IMR-90 (cell line): Measurements from ENCODE around the gene LCE1B. TPM values are rescaled to one million over a fixed set of nuclear protein-coding genes. Genes with fewer than 3 reads are reported as not detected.

Experiments used
- ATAC-seq: fragments of 200-7000 bp; cut with Tn5 transposase; 2 replicates; pipeline ENCODE4 v1.9.1; 2020; ENCODE audit warnings: low read depth, mild to moderate bottlenecking, moderate library complexity
- BruUV-seq: library from RNA; stranded (reverse); fragments of 400-500 nt; replicated peaks from 2 replicates; lab custom pipeline; 2021; lab: Mats Ljungman, UMichigan
- CTCF ChIA-PET: fragments of 300-600 bp; formaldehyde crosslinking; extraction: SDS; loops from one replicate; lab custom pipeline; 2021; ENCODE audit warnings: antibody characterized with exemption; lab: Yijun Ruan, JAX
- POLR2A ChIA-PET: fragments of 300-600 bp; sonication (Branson Sonifier 250); formaldehyde crosslinking; loops from one replicate; lab custom pipeline; 2022; ENCODE audit warnings: antibody characterized with exemption; ENCODE audit not compliant: unreplicated experiment; lab: Charles Lee
- DNase-seq: peaks from one replicate; pipeline ENCODE4 v3.0.0; 2013
- H2AFZ ChIP-seq: replicated peaks from 2 replicates; pipeline ENCODE3; 2013; ENCODE audit warnings: low read length, mild to moderate bottlenecking; ENCODE audit not compliant: poor library complexity
- H2AK5ac ChIP-seq: 2 replicates; pipeline ENCODE4 v1.6.1; 2013; ENCODE audit warnings: low read depth, low read length, inconsistent platforms
- H2AK9ac ChIP-seq: replicated peaks from 2 replicates; pipeline ENCODE3; 2013; ENCODE audit warnings: mild to moderate bottlenecking, low read depth, low read length, moderate library complexity; ENCODE audit not compliant: poor library complexity
- H2BK120ac ChIP-seq: 2 replicates; pipeline ENCODE4 v1.6.1; 2013; ENCODE audit warnings: low read depth, low read length, inconsistent platforms
- H2BK15ac ChIP-seq: 3 replicates; pipeline ENCODE4 v1.6.1; 2013; ENCODE audit warnings: low read depth, low read length, inconsistent platforms
- H2BK20ac ChIP-seq: 2 replicates; pipeline ENCODE4 v1.6.1; 2013; ENCODE audit warnings: low read depth, mild to moderate bottlenecking, inconsistent platforms, low read length, moderate library complexity
- H2BK5ac ChIP-seq: 2 replicates; pipeline ENCODE4 v1.6.1; 2013; ENCODE audit warnings: mild to moderate bottlenecking, low read depth, low read length, inconsistent platforms; ENCODE audit not compliant: poor library complexity, severe bottlenecking
- H3K14ac ChIP-seq: replicated peaks from 2 replicates; pipeline ENCODE4 v1.6.1; 2013; ENCODE audit warnings: low read depth, low read length, inconsistent platforms
- H3K18ac ChIP-seq: 2 replicates; pipeline ENCODE4 v1.6.1; 2013; ENCODE audit warnings: low read depth, low read length, control low read depth
- H3K23ac ChIP-seq: 2 replicates; pipeline ENCODE4 v1.6.1; 2013; ENCODE audit warnings: low read depth, low read length, inconsistent platforms
- H3K27ac ChIP-seq: 2 replicates; pipeline ENCODE4 v1.5.1; 2013; ENCODE audit warnings: mild to moderate bottlenecking, control low read depth, low read length; ENCODE audit not compliant: insufficient read depth
- H3K27me3 ChIP-seq: 2 replicates; pipeline ENCODE4 v1.6.1; 2013; ENCODE audit warnings: low read length; ENCODE audit not compliant: control insufficient read depth, insufficient read depth
- H3K36me3 ChIP-seq: 2 replicates; pipeline ENCODE4 v1.6.1; 2013; ENCODE audit warnings: low read length, mixed read lengths; ENCODE audit not compliant: control insufficient read depth, insufficient read depth
- H3K4ac ChIP-seq: 2 replicates; pipeline ENCODE4 v1.6.1; 2013; ENCODE audit warnings: low read depth, low read length, inconsistent platforms
- H3K4me1 ChIP-seq: 2 replicates; pipeline ENCODE4 v1.6.1; 2013; ENCODE audit warnings: low read length, mixed read lengths; ENCODE audit not compliant: control insufficient read depth, insufficient read depth
- H3K4me2 ChIP-seq: 2 replicates; pipeline ENCODE4 v1.6.1; 2013; ENCODE audit warnings: low read depth, mild to moderate bottlenecking, control low read depth, low read length, moderate library complexity
- H3K4me3 ChIP-seq: 2 replicates; pipeline ENCODE4 v1.5.1; 2013; ENCODE audit warnings: low read depth, mild to moderate bottlenecking, control low read depth, low read length, moderate library complexity; ENCODE audit not compliant: insufficient read depth
- H3K56ac ChIP-seq: 2 replicates; pipeline ENCODE4 v1.6.1; 2013; ENCODE audit warnings: low read length, inconsistent platforms; ENCODE audit not compliant: insufficient read depth; ENCODE audit errors: extremely low read depth
- H3K79me1 ChIP-seq, 2 experiments: 2 replicates each; pipeline ENCODE4 v1.6.1; 2013; ENCODE audit warnings: low read length in 2 of 2, inconsistent platforms in 1 of 2, low read depth in 1 of 2
- H3K9ac ChIP-seq: 2 replicates; pipeline ENCODE4 v1.6.1; 2013; ENCODE audit warnings: low read depth, low read length, control low read depth
- H3K9me1 ChIP-seq: 2 replicates; pipeline ENCODE4 v1.6.1; 2013; ENCODE audit warnings: low read length, inconsistent platforms; ENCODE audit not compliant: insufficient read depth
- H3K9me3 ChIP-seq: 2 replicates; pipeline ENCODE4 v1.6.1; 2013; ENCODE audit warnings: low read length; ENCODE audit not compliant: control insufficient read depth, insufficient read depth
- H4K20me1 ChIP-seq: 2 replicates; pipeline ENCODE4 v1.6.1; 2013; ENCODE audit warnings: low read length, inconsistent platforms; ENCODE audit not compliant: insufficient read depth
- H4K5ac ChIP-seq: 2 replicates; pipeline ENCODE4 v1.6.1; 2013; ENCODE audit warnings: mild to moderate bottlenecking, low read depth, low read length, control low read depth
- H4K8ac ChIP-seq, 2 experiments: 2 replicates each; pipeline ENCODE4 v1.6.1; 2013; ENCODE audit warnings: low read depth in 2 of 2, low read length in 2 of 2, control low read depth in 1 of 2, inconsistent platforms in 1 of 2
- H4K91ac ChIP-seq: 2 replicates; pipeline ENCODE4 v1.6.1; 2013; ENCODE audit warnings: low read depth, low read length, inconsistent platforms; ENCODE audit not compliant: insufficient read depth
- BHLHE40 ChIP-seq: fragments of 150-350 bp; IDR thresholded peaks from 2 replicates; pipeline ENCODE4 v1.6.1; 2016; ENCODE audit warnings: mild to moderate bottlenecking, low read depth, low read length
- CHD1 ChIP-seq: IDR thresholded peaks from 2 replicates; pipeline ENCODE4 v1.6.1; 2012; ENCODE audit warnings: low read depth, low read length, improper control_type of control experiment
- MAFK ChIP-seq: IDR thresholded peaks from 2 replicates; pipeline ENCODE4 v1.6.1; 2012; ENCODE audit warnings: low read depth, low read length, improper control_type of control experiment
- POLR2A ChIP-seq: IDR thresholded peaks from 2 replicates; pipeline ENCODE4 v1.6.1; 2012; ENCODE audit warnings: mild to moderate bottlenecking, low read depth, low read length
- RAD21 ChIP-seq: IDR thresholded peaks from 2 replicates; pipeline ENCODE4 v1.6.1; 2012; ENCODE audit warnings: low read length, improper control_type of control experiment
- RCOR1 ChIP-seq: IDR thresholded peaks from 2 replicates; pipeline ENCODE4 v1.6.1; 2012; ENCODE audit warnings: mild to moderate bottlenecking, low read length, improper control_type of control experiment; ENCODE audit not compliant: insufficient replicate concordance
- RFX5 ChIP-seq: IDR thresholded peaks from 2 replicates; pipeline ENCODE4 v1.8.0; 2012; ENCODE audit warnings: low read depth, mild to moderate bottlenecking, low read length, moderate library complexity
- SMC3 ChIP-seq: fragments of 150-350 bp; IDR thresholded peaks from 2 replicates; pipeline ENCODE4 v1.6.1; 2016; ENCODE audit warnings: low read depth, mild to moderate bottlenecking, antibody characterized with exemption, low read length, moderate library complexity
- WGBS, 2 experiments: methylation state at CpG; one replicate each; pipeline versions ENCODE4 v1.1.5 to v1.1.7; 2013; ENCODE audit warnings: missing lambda C conversion rate in 2 of 2; ENCODE audit not compliant: insufficient read length in 1 of 2; ENCODE audit errors: extremely low coverage in 2 of 2; 5-methylcytosine and 5-hydroxymethylcytosine counted together
- dilution Hi-C: fragments of 300-500 bp; cut with HindIII; formaldehyde crosslinking; loops from one replicate; pipeline ENCODE4 v1.14.3; 2018; ENCODE audit warnings: low sequenced_read_pairs; ENCODE audit not compliant: unreplicated experiment
- in situ Hi-C: fragments of 300-500 bp; cut with MboI; formaldehyde crosslinking; loops from 3 replicates; pipeline ENCODE4 v1.14.3; 2019; ENCODE audit warnings: low sequenced_read_pairs, inconsistent platforms, mixed read lengths
- intact Hi-C: fragments of 100-400 bp; cut with micrococcal nuclease; formaldehyde crosslinking; loops from 2 replicates; pipeline ENCODE4 v1.10.0; 2022
- polyA plus RNA-seq, 3 experiments: library from polyadenylated mRNA; depleted of rRNA; stranded (reverse); fragments of >200 nt; gene quantifications; 2 replicates each; pipeline ENCODE4 v1.2.3, GENCODE V29; 2012; ENCODE audit warnings: low replicate concordance in 1 of 3
- total RNA-seq: library from RNA; depleted of rRNA; stranded (reverse); fragments of >200 nt; gene quantifications from 2 replicates; pipeline ENCODE4 v1.2.3, GENCODE V29; 2012
- TF ChIP-seq, protein P1 (sequence below): fragments of 150-350 bp; IDR thresholded peaks from 2 replicates; pipeline ENCODE4 v1.6.1; 2017; ENCODE audit warnings: mild to moderate bottlenecking, antibody characterized with exemption, low read length, low read depth
- TF ChIP-seq, protein P2 (sequence below): conservative IDR thresholded peaks from 2 replicates; pipeline ENCODE4 v1.5.1; 2012; ENCODE audit warnings: mild to moderate bottlenecking, low read depth, low read length, improper control_type of control experiment

The LCE1B gene
- total and polyA plus RNA-seq, 2 of the 4 experiments (the other 2 are of a cell fraction): not detected

DNA sequence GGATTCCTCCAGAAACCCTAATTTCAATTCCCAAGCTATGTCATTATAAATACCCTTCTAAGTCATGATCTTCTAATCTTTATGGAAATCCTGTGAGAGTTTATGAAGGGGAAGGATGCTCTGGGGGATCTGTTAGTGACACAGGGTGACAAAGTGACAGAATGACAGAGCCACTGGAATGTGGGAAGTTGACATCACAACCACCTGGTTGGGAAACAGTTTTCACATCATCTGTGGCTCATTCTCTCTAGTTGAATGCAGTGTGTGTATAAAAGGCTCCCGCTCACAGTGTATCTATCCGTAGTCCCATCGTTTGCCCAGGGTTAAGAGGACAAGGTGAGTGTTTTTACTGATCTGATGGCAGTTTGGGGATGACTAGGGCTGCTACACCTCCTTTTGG lies 47.9 kb downstream of the LCE1B start, which contains the start of gene LCE7A:
LCE7A (plus strand) TSS at position 301 of the 400 bp plus-strand sequence. CDS start 702 bp downstream, outside the sequence.
- no peak within 1 kb of the TSS for H3K56ac ChIP-seq
- ChIA-PET POLR2A (no interaction called here), CTCF (no interaction called here)
- no peak within 1 kb of the TSS for H3K9ac ChIP-seq
- dilution Hi-C loops: no loop called here
- H2BK15ac ChIP-seq: no peak within 1 kb of the TSS
- no peaks in the 10 kb centered on the region for H3K27me3 ChIP-seq
- intact Hi-C loops: no loop called here
- H2AFZ ChIP-seq: no peak within 1 kb of the TSS
- H3K4me2 ChIP-seq: no peak within 1 kb of the TSS
- H3K79me1 ChIP-seq: no peaks in the 10 kb centered on the region
- no peaks in the 10 kb centered on the region for H3K36me3 ChIP-seq
- DNase-seq: no peak
- no peaks in the 10 kb centered on the region for H3K4me1 ChIP-seq
- no peaks in the 10 kb centered on the region for H4K20me1 ChIP-seq
- no peaks in the 10 kb centered on the region for H3K9me1 ChIP-seq
- H2BK20ac ChIP-seq: no peak within 1 kb of the TSS
- in situ Hi-C loops: no loop called here
- H2AK5ac ChIP-seq: no peak within 1 kb of the TSS
- no peak within 1 kb of the TSS for H4K5ac ChIP-seq
- no peak within 1 kb of the TSS for H2BK5ac ChIP-seq
- WGBS, 2 experiments: 50% methylated on average over 3 of the region's 3 CpGs; no CpG with 5 or more reads in 1 of the 2 experiments
- no peak within 1 kb of the TSS for H3K18ac ChIP-seq
- H4K91ac ChIP-seq: no peak within 1 kb of the TSS
- H3K14ac ChIP-seq: no peak within 1 kb of the TSS
- TF ChIP-seq RAD21: no peak
- TF ChIP-seq, protein P1, sequence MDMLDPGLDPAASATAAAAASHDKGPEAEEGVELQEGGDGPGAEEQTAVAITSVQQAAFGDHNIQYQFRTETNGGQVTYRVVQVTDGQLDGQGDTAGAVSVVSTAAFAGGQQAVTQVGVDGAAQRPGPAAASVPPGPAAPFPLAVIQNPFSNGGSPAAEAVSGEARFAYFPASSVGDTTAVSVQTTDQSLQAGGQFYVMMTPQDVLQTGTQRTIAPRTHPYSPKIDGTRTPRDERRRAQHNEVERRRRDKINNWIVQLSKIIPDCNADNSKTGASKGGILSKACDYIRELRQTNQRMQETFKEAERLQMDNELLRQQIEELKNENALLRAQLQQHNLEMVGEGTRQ: no peak
- TF ChIP-seq MAFK: no peak
- no peak for TF ChIP-seq CHD1
- TF ChIP-seq, protein P2, sequence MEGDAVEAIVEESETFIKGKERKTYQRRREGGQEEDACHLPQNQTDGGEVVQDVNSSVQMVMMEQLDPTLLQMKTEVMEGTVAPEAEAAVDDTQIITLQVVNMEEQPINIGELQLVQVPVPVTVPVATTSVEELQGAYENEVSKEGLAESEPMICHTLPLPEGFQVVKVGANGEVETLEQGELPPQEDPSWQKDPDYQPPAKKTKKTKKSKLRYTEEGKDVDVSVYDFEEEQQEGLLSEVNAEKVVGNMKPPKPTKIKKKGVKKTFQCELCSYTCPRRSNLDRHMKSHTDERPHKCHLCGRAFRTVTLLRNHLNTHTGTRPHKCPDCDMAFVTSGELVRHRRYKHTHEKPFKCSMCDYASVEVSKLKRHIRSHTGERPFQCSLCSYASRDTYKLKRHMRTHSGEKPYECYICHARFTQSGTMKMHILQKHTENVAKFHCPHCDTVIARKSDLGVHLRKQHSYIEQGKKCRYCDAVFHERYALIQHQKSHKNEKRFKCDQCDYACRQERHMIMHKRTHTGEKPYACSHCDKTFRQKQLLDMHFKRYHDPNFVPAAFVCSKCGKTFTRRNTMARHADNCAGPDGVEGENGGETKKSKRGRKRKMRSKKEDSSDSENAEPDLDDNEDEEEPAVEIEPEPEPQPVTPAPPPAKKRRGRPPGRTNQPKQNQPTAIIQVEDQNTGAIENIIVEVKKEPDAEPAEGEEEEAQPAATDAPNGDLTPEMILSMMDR: no peak
- TF ChIP-seq RFX5: no peak
- TF ChIP-seq POLR2A: no peak
- no peak for TF ChIP-seq SMC3
- no peak for TF ChIP-seq RCOR1
- no peak for TF ChIP-seq BHLHE40
- ATAC-seq: no peak
- no peak within 1 kb of the TSS for H4K8ac ChIP-seq
- no peaks in the 10 kb centered on the region for H3K9me3 ChIP-seq
- no TSS peak for BruUV-seq
- no peak within 1 kb of the TSS for H3K23ac ChIP-seq
- no peak within 1 kb of the TSS for H3K4me3 ChIP-seq
- no peak within 1 kb of the TSS for H2AK9ac ChIP-seq
- no peak within 1 kb of the TSS for H3K27ac ChIP-seq
- no peak within 1 kb of the TSS for H3K4ac ChIP-seq
- no peak within 1 kb of the TSS for H2BK120ac ChIP-seq
